Measurements from ENCODE around the gene ZNF821.

- TF ChIP-seq, protein P1, sequence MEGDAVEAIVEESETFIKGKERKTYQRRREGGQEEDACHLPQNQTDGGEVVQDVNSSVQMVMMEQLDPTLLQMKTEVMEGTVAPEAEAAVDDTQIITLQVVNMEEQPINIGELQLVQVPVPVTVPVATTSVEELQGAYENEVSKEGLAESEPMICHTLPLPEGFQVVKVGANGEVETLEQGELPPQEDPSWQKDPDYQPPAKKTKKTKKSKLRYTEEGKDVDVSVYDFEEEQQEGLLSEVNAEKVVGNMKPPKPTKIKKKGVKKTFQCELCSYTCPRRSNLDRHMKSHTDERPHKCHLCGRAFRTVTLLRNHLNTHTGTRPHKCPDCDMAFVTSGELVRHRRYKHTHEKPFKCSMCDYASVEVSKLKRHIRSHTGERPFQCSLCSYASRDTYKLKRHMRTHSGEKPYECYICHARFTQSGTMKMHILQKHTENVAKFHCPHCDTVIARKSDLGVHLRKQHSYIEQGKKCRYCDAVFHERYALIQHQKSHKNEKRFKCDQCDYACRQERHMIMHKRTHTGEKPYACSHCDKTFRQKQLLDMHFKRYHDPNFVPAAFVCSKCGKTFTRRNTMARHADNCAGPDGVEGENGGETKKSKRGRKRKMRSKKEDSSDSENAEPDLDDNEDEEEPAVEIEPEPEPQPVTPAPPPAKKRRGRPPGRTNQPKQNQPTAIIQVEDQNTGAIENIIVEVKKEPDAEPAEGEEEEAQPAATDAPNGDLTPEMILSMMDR (IDR thresholded peaks at IDR 0.05) = no peak
- TF ChIP-seq EZH2 (IDR thresholded peaks at IDR 0.05) = no peak
Measured at GRCh38 chr16:71927787-71928186, 43.8 kb upstream of the ZNF821 start.
